K562 (cell line): ENCODE data around the gene ANAPC2. TPM values are rescaled to one million over a fixed set of nuclear protein-coding genes. Genes with fewer than 3 reads are reported as not detected.
A peak's percentile ranks its signal among the peaks of the same experiment; 100 is the strongest.

Source experiments
- ARID2 ChIP-seq: fragments of 450-650 bp; IDR thresholded peaks from 2 replicates; pipeline ENCODE4 v1.6.1; 2017; ENCODE audit warnings: antibody characterized with exemption, mild to moderate bottlenecking
- BCOR ChIP-seq: fragments of 450-650 bp; IDR thresholded peaks from 2 replicates; pipeline ENCODE4 v1.6.1; 2016
- BHLHE40 ChIP-seq: IDR thresholded peaks from 2 replicates; pipeline ENCODE4 v1.6.1; 2011; ENCODE audit warnings: low read length, improper control_type of control experiment
- BRF1 ChIP-seq: IDR thresholded peaks from 3 replicates; pipeline ENCODE4 v1.6.1; 2011; ENCODE audit warnings: borderline replicate concordance, mild to moderate bottlenecking; ENCODE audit not compliant: insufficient read length; ENCODE audit errors: extremely low read depth
- CBFA2T2 ChIP-seq: fragments of 450-650 bp; conservative IDR thresholded peaks from 2 replicates; pipeline ENCODE4 v1.6.1; 2017; ENCODE audit warnings: mild to moderate bottlenecking
- EGR1 ChIP-seq: fragments of 450-650 bp; conservative IDR thresholded peaks from 2 replicates; pipeline ENCODE4 v1.6.1; 2017; ENCODE audit warnings: mild to moderate bottlenecking
- EP300 ChIP-seq: IDR thresholded peaks from 2 replicates; pipeline ENCODE4 v1.6.1; 2012; ENCODE audit warnings: low read length, improper control_type of control experiment
- EWSR1 ChIP-seq: fragments of 450-650 bp; IDR thresholded peaks from 2 replicates; pipeline ENCODE4 v1.6.1; 2018; ENCODE audit warnings: borderline replicate concordance, mild to moderate bottlenecking, low read depth, moderate library complexity; ENCODE audit not compliant: partially characterized antibody
- HIVEP1 ChIP-seq: fragments of 250-450 bp; sonication (Bioruptor Pico); IDR thresholded peaks from 2 replicates; pipeline ENCODE4 v1.4.0; 2020; ENCODE audit warnings: mild to moderate bottlenecking
- HNRNPH1 ChIP-seq: fragments of 200-400 bp; formaldehyde crosslinking; optimal IDR thresholded peaks from 2 replicates; pipeline ENCODE3; 2017; ENCODE audit warnings: low read depth, mild to moderate bottlenecking, low read length, moderate library complexity
- KDM1A ChIP-seq, 2 experiments: fragments of 450-650 bp; IDR thresholded peaks; 2 replicates each; pipeline ENCODE4 v1.6.1; 2016; ENCODE audit warnings: mild to moderate bottlenecking in 2 of 2
- KDM2B ChIP-seq: fragments of 250-450 bp; sonication (Bioruptor Pico); IDR thresholded peaks from 2 replicates; pipeline ENCODE4 v1.8.0; 2021; ENCODE audit warnings: mild to moderate bottlenecking, moderate library complexity
- L3MBTL2 ChIP-seq: fragments of 450-650 bp; IDR thresholded peaks from 2 replicates; pipeline ENCODE4 v1.6.1; 2016; ENCODE audit warnings: mild to moderate bottlenecking, moderate library complexity
- NR2C2 ChIP-seq, 2 experiments: fragments of 200-800 bp in 1 of 2; sonication (Bioruptor generic) in 1 of 2; sonication (generic) in 1 of 2; formaldehyde crosslinking in 1 of 2; IDR thresholded peaks; 2 replicates each; pipeline versions ENCODE4 v1.6.1 to v1.8.0; 2016 to 2022; ENCODE audit warnings: mild to moderate bottlenecking in 1 of 2, missing compliant biosample characterization in 1 of 2, missing genetic modification characterization in 1 of 2, missing genetic modification reagents in 1 of 2
- PPARD ChIP-seq: fragments of 250-450 bp; sonication (Bioruptor Pico); IDR thresholded peaks from 2 replicates; pipeline ENCODE4 v1.8.0; 2022; ENCODE audit warnings: inconsistent platforms, mild to moderate bottlenecking, moderate library complexity
- PRPF4 ChIP-seq: fragments of 200-400 bp; formaldehyde crosslinking; IDR thresholded peaks from one replicate; pipeline ENCODE4 v1.6.1; 2017; ENCODE audit warnings: low read length, low read depth, mild to moderate bottlenecking; ENCODE audit not compliant: insufficient read depth, poor library complexity, severe bottlenecking
- RNF2 ChIP-seq: sonication (generic); IDR thresholded peaks from 2 replicates; pipeline ENCODE4 v1.6.1; 2016
- SIN3A ChIP-seq, 2 experiments: fragments of 150-350 bp in 1 of 2; IDR thresholded peaks; 2 replicates each; pipeline ENCODE4 v1.6.1; 2011 to 2016; ENCODE audit warnings: borderline replicate concordance in 2 of 2, low read depth in 2 of 2, low read length in 2 of 2, mild to moderate bottlenecking in 2 of 2, moderate library complexity in 2 of 2; ENCODE audit not compliant: control insufficient read depth in 1 of 2
- SMARCA4 ChIP-seq: fragments of 450-650 bp; IDR thresholded peaks from 2 replicates; pipeline ENCODE4 v1.6.1; 2016
- SMARCB1 ChIP-seq: IDR thresholded peaks from 2 replicates; pipeline ENCODE4 v1.6.1; 2011; ENCODE audit warnings: improper control_type of control experiment, low read depth; ENCODE audit not compliant: insufficient read length
- SRSF7 ChIP-seq: fragments of 200-400 bp; formaldehyde crosslinking; optimal IDR thresholded peaks from 2 replicates; pipeline ENCODE3; 2017; ENCODE audit warnings: mild to moderate bottlenecking, low read depth, low read length
- TCF3 ChIP-seq: sonication (generic); formaldehyde crosslinking; IDR thresholded peaks from 2 replicates; pipeline ENCODE4 v1.4.0; 2020; ENCODE audit warnings: mild to moderate bottlenecking, missing genetic modification reagents
- TEAD2 ChIP-seq: fragments of 450-650 bp; IDR thresholded peaks from 2 replicates; pipeline ENCODE4 v1.6.1; 2016; ENCODE audit warnings: missing genetic modification characterization, control low read depth, missing compliant biosample characterization
- ZBTB7A ChIP-seq: IDR thresholded peaks from 2 replicates; pipeline ENCODE4 v1.6.1; 2011; ENCODE audit warnings: low read depth, mild to moderate bottlenecking, low read length, moderate library complexity, borderline replicate concordance; ENCODE audit not compliant: control insufficient read depth
- ZKSCAN3 ChIP-seq: fragments of 250-450 bp; sonication (Bioruptor Pico); IDR thresholded peaks from 2 replicates; pipeline ENCODE4 v1.4.0; 2020
- ZNF311 ChIP-seq: fragments of 250-450 bp; sonication (Bioruptor Pico); IDR thresholded peaks from 2 replicates; pipeline ENCODE4 v1.4.0; 2020; ENCODE audit warnings: mild to moderate bottlenecking, moderate library complexity
- ZNF324 ChIP-seq: fragments of 250-450 bp; sonication (Bioruptor Pico); IDR thresholded peaks from 2 replicates; pipeline ENCODE4 v1.4.0; 2020; ENCODE audit warnings: mild to moderate bottlenecking
- polyA plus RNA-seq, 8 experiments: library from polyadenylated mRNA; depleted of rRNA in 4 of 8; stranded (reverse) in 5 of 8; unstranded in 3 of 8; fragments of >200 nt; fragmentation: Nextera tagmentation in 2 of 8; fragmentation: Illumina TruSeq in 1 of 8; extraction: Ambion mirVana in 2 of 8; extraction: Trizol in 1 of 8; gene quantifications; 2 replicates each; pipeline versions ENCODE4 v1.2.1 to v1.2.3, GENCODE V29; 2011 to 2014; ENCODE audit warnings: inconsistent platforms in 1 of 8, missing spikeins in 1 of 8
- total RNA-seq, 7 experiments: library from RNA; depleted of rRNA in 6 of 7; stranded (reverse); fragments of >200 nt in 6 of 7; fragmentation: Illumina TruSeq in 2 of 7; extraction: Trizol in 2 of 7; gene quantifications; 2 replicates each; pipeline versions ENCODE4 v1.2.1 to v1.2.3, GENCODE V29; 2011 to 2021; ENCODE audit warnings: low replicate concordance in 1 of 7
- TF ChIP-seq, protein P1 (sequence below), 2 experiments: IDR thresholded peaks in 1 of 2; conservative IDR thresholded peaks in 1 of 2; 2 replicates each; pipeline ENCODE4 v1.6.1; 2016; ENCODE audit warnings: low read depth in 2 of 2, mild to moderate bottlenecking in 1 of 2, missing compliant biosample characterization in 1 of 2, missing genetic modification characterization in 1 of 2, moderate library complexity in 1 of 2

Gene ANAPC2
- total and polyA plus RNA-seq, 9 of the 15 experiments (the other 6 are each of a cell fraction or from before 2014, with no cell fraction given), result 0.11 to 56.5 (median 17.1) TPM; not detected in 1

- TF ChIP-seq SIN3A (IDR thresholded peaks at IDR 0.05; ENCODE audit: borderline replicate concordance in 2 of 2, control insufficient read depth in 1 of 2, low read depth in 2 of 2, low read length in 2 of 2) (0 out of 4 replicates have a peak, but pooled peaks of 1 of the 2 experiments have one; percentile 5), RNF2 (no peak), TCF3 (CRISPR knock-in tag) (peak; percentile 87), PRPF4 (no peak), CBFA2T2 (peak; percentile 72), NR2C2 (CRISPR knock-in tag; IDR thresholded peaks at IDR 0.05) (no peak), NR2C2 (tag; IDR thresholded peaks at IDR 0.05) (no peak), BRF1 (no peak), EP300 (peak; percentile 13; the same call in 1 of the 2 replicates), KDM2B (CRISPR knock-in tag) (no peak), EWSR1 (no peak), EGR1 (peak; percentile 34; the same call in 1 of the 2 replicates), ZNF324 (CRISPR knock-in tag) (no peak), BHLHE40 (peak; percentile 70), L3MBTL2 (peak; percentile 42; the same call in 1 of the 2 replicates), SRSF7 (no peak), SMARCA4 (0 out of 2 replicates have a peak, but pooled peaks have one; percentile 33), PPARD (CRISPR knock-in tag) (no peak), ARID2 (no peak), HNRNPH1 (no peak), ZNF311 (CRISPR knock-in tag) (no peak), HIVEP1 (CRISPR knock-in tag) (no peak), ZKSCAN3 (CRISPR knock-in tag) (no peak), KDM1A (IDR thresholded peaks at IDR 0.05) (0 out of 4 replicates have a peak, but pooled peaks of 1 of the 2 experiments have one; percentile 33), TEAD2 (tag) (no peak), SMARCB1 (no peak), ZBTB7A (no peak), BCOR (peak; percentile 44; the same call in 1 of the 2 replicates)
- TF ChIP-seq, protein P1, sequence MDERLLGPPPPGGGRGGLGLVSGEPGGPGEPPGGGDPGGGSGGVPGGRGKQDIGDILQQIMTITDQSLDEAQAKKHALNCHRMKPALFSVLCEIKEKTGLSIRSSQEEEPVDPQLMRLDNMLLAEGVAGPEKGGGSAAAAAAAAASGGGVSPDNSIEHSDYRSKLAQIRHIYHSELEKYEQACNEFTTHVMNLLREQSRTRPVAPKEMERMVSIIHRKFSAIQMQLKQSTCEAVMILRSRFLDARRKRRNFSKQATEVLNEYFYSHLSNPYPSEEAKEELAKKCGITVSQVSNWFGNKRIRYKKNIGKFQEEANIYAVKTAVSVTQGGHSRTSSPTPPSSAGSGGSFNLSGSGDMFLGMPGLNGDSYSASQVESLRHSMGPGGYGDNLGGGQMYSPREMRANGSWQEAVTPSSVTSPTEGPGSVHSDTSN (CRISPR knock-in tag; IDR thresholded peaks at IDR 0.05; ENCODE audit: low read depth), result no peak
- TF ChIP-seq, protein P1 (tag; conservative IDR thresholded peaks at IDR 0.05; ENCODE audit: low read depth), result 0 out of 2 replicates have a peak, but pooled peaks have one; percentile 41
Measured at GRCh38 chr9:137157618-137158415, 30.5 kb downstream of the ANAPC2 start (continued).
